ENCODE measurements around the gene TAS2R4.
"Not testable (repeated sequence)": the region's sequence is repeated elsewhere in the genome, so short reads cannot be mapped to it uniquely, and the experiment has no call there.

The TAS2R4 gene

GRCh38 chr7:141748396-141748795, 28.1 kb upstream of the TAS2R4 start:
- Histone ChIP-seq H3K4me1 (no peaks in the 10 kb centered on the region), H3K4me3 (no peak overlapping the region), H3K9ac (no peak overlapping the region), H3K9me3 (peaks cover 40% of the 10 kb centered on the region), H3K36me3 (peaks cover 97% of the 10 kb centered on the region), H4K20me1 (0 out of 2 replicates have a peak, but pooled peaks cover 16% of the 10 kb centered on the region), H3K4me2 (no peak overlapping the region), H3K27me3 (no peaks in the 10 kb centered on the region), H3K27ac (no peak overlapping the region)
- no peak for TF ChIP-seq Cebpa-rat (IDR thresholded peaks at IDR 0.05)

- peaks cover 40% of the 10 kb centered on the region for H3K9me3 ChIP-seq
- H3K27ac ChIP-seq, H3K27me3 ChIP-seq, H4K20me1 ChIP-seq, H3K9ac ChIP-seq, H3K4me2 ChIP-seq, H3K4me1 ChIP-seq: not testable (repeated sequence)
- peaks cover 98% of the 10 kb centered on the region for H3K36me3 ChIP-seq
- peak overlapping the region; percentile 36 for H3K4me3 ChIP-seq
Observed at GRCh38 chr7:141751904-141752303, 24.6 kb upstream of the TAS2R4 start.

DNA sequence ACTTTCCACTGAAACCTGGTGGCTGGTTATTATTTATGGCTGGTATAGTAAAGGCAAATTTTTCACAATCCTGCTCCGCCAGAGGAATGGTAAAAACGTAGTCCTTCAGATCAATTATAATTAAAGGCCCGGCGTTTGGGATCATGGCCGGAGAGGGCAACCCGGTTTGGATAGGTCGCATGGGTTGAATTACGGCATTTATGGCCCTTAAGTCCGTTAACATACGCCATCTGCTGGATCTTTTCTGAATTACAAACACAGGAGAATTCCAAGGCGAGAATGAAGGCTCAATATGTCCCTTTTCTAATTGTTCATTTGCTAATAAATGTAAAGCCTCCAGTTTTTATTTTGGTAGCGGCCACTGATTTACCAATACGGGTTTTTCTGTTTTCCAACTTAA, 23.8 kb upstream of the TAS2R4 start:
- Histone ChIP-seq H3K36me3 (peaks cover 100% of the 10 kb centered on the region), H3K9ac (no peak overlapping the region)
- TF ChIP-seq Cebpa-rat (IDR thresholded peaks at IDR 0.05) = no peak

DNA sequence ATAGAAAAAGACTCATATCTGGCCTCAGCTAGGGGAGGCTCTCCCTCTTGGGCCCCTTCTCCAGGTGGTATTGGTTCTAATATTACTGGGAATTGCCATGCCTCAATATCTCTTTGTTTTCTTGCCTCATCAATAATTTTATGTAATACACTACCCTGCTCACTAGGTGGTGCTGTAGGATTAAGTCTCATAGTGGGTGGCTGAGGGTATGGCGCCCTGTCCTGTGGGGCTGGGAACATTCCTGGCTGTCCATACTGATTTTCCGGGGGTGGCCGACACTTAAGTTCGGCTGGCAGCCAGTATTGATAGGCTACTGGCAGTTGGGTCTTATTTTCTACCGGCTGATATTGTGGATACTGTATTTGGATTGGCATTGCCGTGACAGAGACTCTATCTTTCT, 21.5 kb upstream of the TAS2R4 start:
- Histone ChIP-seq H3K9ac (no peak overlapping the region), H3K27me3 (no peaks in the 10 kb centered on the region), H3K4me1 (no peaks in the 10 kb centered on the region), H3K4me3 (no peak overlapping the region), H3K36me3 (peaks cover 95% of the 10 kb centered on the region), H3K27ac (no peak overlapping the region), H3K4me2 (no peak overlapping the region), H4K20me1 (0 out of 2 replicates have a peak, but pooled peaks cover 4% of the 10 kb centered on the region), H3K9me3 (peaks cover 31% of the 10 kb centered on the region)
- no peak for TF ChIP-seq Cebpa-rat (IDR thresholded peaks at IDR 0.05)

More for the DNA sequence above, 23.8 kb upstream of the TAS2R4 start:
- Histone ChIP-seq H3K27ac (no peak overlapping the region), H3K27me3 (no peaks in the 10 kb centered on the region), H4K20me1 (0 out of 2 replicates have a peak, but pooled peaks cover 4% of the 10 kb centered on the region), H3K4me3 (no peak overlapping the region), H3K9me3 (peaks cover 40% of the 10 kb centered on the region), H3K4me2 (no peak overlapping the region), H3K4me1 (no peaks in the 10 kb centered on the region)

DNA sequence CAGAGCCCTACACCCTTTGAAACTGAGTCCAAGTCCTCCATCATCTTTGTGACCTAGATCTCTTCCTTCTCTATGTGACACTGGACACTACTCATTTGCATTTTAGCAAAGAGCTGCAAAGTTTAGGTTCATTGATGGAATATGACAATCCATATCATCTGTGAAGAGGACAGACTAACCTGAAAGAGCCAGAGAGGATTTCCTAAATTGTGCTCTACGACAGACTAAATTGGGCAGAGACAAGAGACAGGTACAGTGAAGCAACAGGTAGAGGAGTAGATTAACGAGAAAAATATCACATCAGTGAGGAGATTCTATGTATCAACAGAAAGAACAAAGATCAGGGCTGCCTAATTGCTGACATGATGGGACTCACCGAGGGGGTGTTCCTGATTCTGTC, 12.7 kb upstream of the TAS2R4 start, which contains the start of gene TAS2R3:
TSS of gene TAS2R3 (plus strand) at position 301 of the 400 bp plus-strand sequence. CDS start at position 363, 62 bp downstream.
- H3K27ac ChIP-seq = no peak within 1 kb of the TSS
- H3K36me3 ChIP-seq = peaks cover 76% of the 10 kb centered on the region
- no peak within 1 kb of the TSS for H3K4me2 ChIP-seq
- H3K9me3 ChIP-seq = no peaks in the 10 kb centered on the region
- no peak for TF ChIP-seq Cebpa-rat (IDR thresholded peaks at IDR 0.05)
- no peak within 1 kb of the TSS for H3K4me3 ChIP-seq
- H3K27me3 ChIP-seq = no peaks in the 10 kb centered on the region
- H3K4me1 ChIP-seq = no peaks in the 10 kb centered on the region
- H3K9ac ChIP-seq = no peak within 1 kb of the TSS
- no peaks in the 10 kb centered on the region for H4K20me1 ChIP-seq

GRCh38 chr7:141770083-141770583, 6.3 kb upstream of the TAS2R4 start:
- H3K27me3 ChIP-seq, H3K9ac ChIP-seq, H3K27ac ChIP-seq, H3K9me3 ChIP-seq, H4K20me1 ChIP-seq, H3K4me3 ChIP-seq, H3K4me2 ChIP-seq, H3K4me1 ChIP-seq: not testable (repeated sequence)
- H3K36me3 ChIP-seq = peaks cover 18% of the 10 kb centered on the region; the same call in 1 of the 2 replicates

- Histone ChIP-seq H3K4me3 (no peak overlapping the region), H3K27ac (no peak overlapping the region), H4K20me1 (peaks cover 7% of the 10 kb centered on the region; the same call in 1 of the 2 replicates), H3K9ac (no peak overlapping the region), H3K4me1 (peaks cover 15% of the 10 kb centered on the region), H3K27me3 (no peaks in the 10 kb centered on the region), H3K9me3 (no peaks in the 10 kb centered on the region), H3K4me2 (no peak overlapping the region), H3K36me3 (peaks cover 29% of the 10 kb centered on the region)
- no peak for TF ChIP-seq Cebpa-rat (IDR thresholded peaks at IDR 0.05)
Observed at GRCh38 chr7:141785706-141786552, 9.5 kb downstream of the TAS2R4 start.

- Histone ChIP-seq H3K4me2 (peak overlapping the region; percentile 59), H3K36me3 (peaks cover 33% of the 10 kb centered on the region), H3K27ac (no peak overlapping the region), H3K27me3 (no peaks in the 10 kb centered on the region), H3K9me3 (no peaks in the 10 kb centered on the region), H3K9ac (no peak overlapping the region), H4K20me1 (peaks cover 7% of the 10 kb centered on the region; the same call in 1 of the 2 replicates), H3K4me1 (peaks cover 20% of the 10 kb centered on the region), H3K4me3 (no peak overlapping the region)
- no peak for TF ChIP-seq Cebpa-rat (IDR thresholded peaks at IDR 0.05)
Observed at GRCh38 chr7:141788296-141788695, 11.8 kb downstream of the TAS2R4 start.

- no peak within 1 kb of the TSS for H3K4me3 ChIP-seq
- TF ChIP-seq Cebpa-rat (IDR thresholded peaks at IDR 0.05) = no peak
- H3K36me3 ChIP-seq = peaks cover 33% of the 10 kb centered on the region
- no peaks in the 10 kb centered on the region for H3K27me3 ChIP-seq
- H3K27ac ChIP-seq = no peak within 1 kb of the TSS
- H3K9me3 ChIP-seq = no peaks in the 10 kb centered on the region
- H3K4me2 ChIP-seq = no peak within 1 kb of the TSS
- peaks cover 20% of the 10 kb centered on the region for H3K4me1 ChIP-seq
- 0 out of 2 replicates have a peak, but pooled peaks cover 7% of the 10 kb centered on the region for H4K20me1 ChIP-seq
- H3K9ac ChIP-seq = no peak within 1 kb of the TSS
Observed at GRCh38 chr7:141789917-141790316, 13.4 kb downstream of the TAS2R4 start, which contains the start of gene TAS2R5. Gene TAS2R5 (plus strand): TSS chr7:141790217. CDS start chr7:141790362, 145 bp downstream.

- no peaks in the 10 kb centered on the region for H4K20me1 ChIP-seq
- H3K4me1 ChIP-seq = peaks cover 16% of the 10 kb centered on the region
- no peak overlapping the region for H3K9ac ChIP-seq
- H3K36me3 ChIP-seq = peaks cover 31% of the 10 kb centered on the region
- H3K27me3 ChIP-seq = no peaks in the 10 kb centered on the region
- H3K9me3 ChIP-seq = no peaks in the 10 kb centered on the region
- no peak overlapping the region for H3K27ac ChIP-seq
- no peak overlapping the region for H3K4me3 ChIP-seq
- peak overlapping the region; percentile 0; the same call in 1 of the 2 replicates for H3K4me2 ChIP-seq
- no peak for TF ChIP-seq Cebpa-rat (IDR thresholded peaks at IDR 0.05)
Observed at GRCh38 chr7:141792526-141792925, 16.1 kb downstream of the TAS2R4 start.

All from BLaER1 (cell line).